ENCODE data around the gene FBLN5.

- TF ChIP-seq ZNF384 (IDR thresholded peaks at IDR 0.05) (no peak), NFRKB (IDR thresholded peaks at IDR 0.05) (no peak), ARNT (IDR thresholded peaks at IDR 0.05) (no peak), CTBP1 (IDR thresholded peaks at IDR 0.05; ENCODE audit: borderline replicate concordance) (no peak)
Measured at GRCh38 chr14:91898372-91898771, 49.1 kb downstream of the FBLN5 start.
